Activated effector memory CD4-positive, alpha-beta T cell treated with Interleukin-2 at 50 U/mL for 16 hours (primary cell): ENCODE measurements around the gene MIEN1.
"Not testable (repeated sequence)": the region's sequence is repeated elsewhere in the genome, so short reads cannot be mapped to it uniquely, and the experiment has no call there.

ENCODE experiments used
- DNase-seq: peaks from one replicate; pipeline ENCODE4 v3.0.0-alpha.2; 2020

The MIEN1 gene

DNA sequence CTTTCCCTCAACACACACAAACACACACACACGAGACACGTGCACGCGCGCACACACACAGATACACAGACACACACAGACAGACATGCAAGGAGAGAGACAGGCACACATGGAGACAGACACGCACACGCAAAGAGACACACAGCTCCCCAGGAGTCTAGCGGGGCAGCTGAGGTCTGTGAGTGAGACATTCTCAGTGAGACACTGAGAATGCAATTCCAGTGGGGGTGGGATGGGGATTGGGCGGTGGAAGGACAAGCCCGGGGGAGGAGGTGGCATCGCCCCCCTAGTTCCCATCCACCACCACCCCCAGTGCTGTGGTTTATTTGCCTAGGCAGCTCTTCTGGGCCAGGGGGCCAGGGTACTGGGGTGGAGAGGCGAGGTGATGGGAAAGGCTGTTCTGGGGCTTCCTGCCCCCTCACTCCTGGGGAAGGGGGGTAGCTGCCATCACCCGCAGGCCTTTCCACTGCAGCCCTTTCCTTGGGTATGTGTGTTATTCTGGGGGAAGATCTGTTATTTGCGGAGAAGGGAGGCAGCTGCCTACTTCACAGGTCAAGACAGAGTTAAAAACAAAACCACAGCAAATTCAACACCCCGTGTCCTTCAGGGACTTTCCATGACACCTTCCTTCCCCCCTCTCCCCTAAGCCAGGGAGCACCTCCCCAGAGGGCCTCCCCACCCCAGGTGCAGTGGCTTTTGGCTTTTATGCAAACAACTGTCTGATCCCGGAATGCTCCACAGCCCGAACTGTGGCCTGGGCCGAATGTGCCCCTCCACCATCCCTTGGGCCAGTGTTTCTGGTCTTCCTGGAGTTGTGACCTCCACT is 25.4 kb upstream of the MIEN1 start:
- DNase-seq, result peak; percentile 37

- DNase-seq, result no peak
These were observed 24.7 kb upstream of the MIEN1 start for GRCh38 chr17:39754958-39755553.

GRCh38 chr17:39754161-39754957 is 24.0 kb upstream of the MIEN1 start:
- peak; percentile 98 for DNase-seq

- no peak for DNase-seq
These were observed 23.3 kb upstream of the MIEN1 start for GRCh38 chr17:39753514-39754160.

- no peak for DNase-seq
These were observed 22.0 kb upstream of the MIEN1 start for GRCh38 chr17:39752241-39752881.

- DNase-seq, result no peak
These were observed 21.3 kb upstream of the MIEN1 start for GRCh38 chr17:39751637-39752036.

DNA sequence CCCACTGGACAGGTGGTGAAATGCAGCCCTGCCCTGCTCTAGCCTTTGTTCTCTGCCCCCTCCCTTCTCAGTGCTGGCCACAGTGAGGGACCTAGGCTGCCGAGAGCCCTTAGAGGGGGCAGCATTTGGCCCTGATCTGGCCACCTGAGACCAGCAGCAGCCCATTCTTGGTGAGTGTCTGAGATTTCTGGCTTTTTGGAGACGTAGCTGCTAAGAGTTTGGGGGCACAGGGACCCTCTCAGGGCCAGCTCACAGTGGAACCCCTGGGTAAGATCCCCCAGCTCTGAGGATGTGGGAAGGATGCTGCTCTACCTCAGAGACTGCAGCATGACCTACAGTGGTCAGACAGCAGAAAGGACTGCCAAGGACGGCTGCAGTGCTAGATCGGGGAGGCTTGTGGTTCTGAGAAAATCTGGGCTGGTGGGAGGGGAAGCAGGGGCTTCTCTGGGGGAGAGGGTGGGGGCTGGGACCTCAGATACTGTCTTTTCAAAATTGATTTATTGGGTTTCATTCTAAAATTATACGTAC is 20.7 kb upstream of the MIEN1 start:
- no peak for DNase-seq

- DNase-seq, result no peak
These were observed 20.0 kb upstream of the MIEN1 start for GRCh38 chr17:39750131-39751015.

DNA sequence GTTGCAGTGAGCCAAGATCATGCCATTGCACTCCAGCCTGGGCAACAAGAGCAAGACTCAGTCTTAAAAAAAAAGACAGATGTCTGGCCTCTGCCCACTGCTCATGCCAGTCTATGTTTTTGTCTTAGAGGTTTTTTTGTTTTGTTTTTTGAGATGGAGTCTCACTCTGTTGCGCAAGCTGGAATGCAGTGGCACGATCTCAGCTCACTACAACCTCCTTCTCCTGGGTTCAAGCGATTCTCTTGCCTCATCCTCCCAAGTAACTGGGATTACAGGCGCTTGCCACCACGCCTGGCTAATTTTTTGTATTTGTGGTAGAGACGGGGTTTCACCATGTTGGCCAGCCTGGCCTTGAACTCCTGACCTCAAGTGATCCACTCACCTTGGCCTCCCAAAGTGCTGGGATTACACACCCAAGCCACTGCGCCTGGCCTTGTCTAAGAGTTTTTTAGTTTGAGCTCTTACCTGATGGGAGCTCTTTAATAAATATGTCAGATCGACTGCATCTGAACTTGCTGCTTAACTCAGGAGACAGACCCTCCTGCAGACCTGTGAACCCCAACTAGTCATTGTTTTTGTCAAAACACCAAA is 18.2 kb upstream of the MIEN1 start:
- DNase-seq, result not testable (repeated sequence)

GRCh38 chr17:39747745-39748144 is 17.4 kb upstream of the MIEN1 start:
- DNase-seq, result no peak

GRCh38 chr17:39746145-39746461 is 15.8 kb upstream of the MIEN1 start:
- DNase-seq, result no peak

DNA sequence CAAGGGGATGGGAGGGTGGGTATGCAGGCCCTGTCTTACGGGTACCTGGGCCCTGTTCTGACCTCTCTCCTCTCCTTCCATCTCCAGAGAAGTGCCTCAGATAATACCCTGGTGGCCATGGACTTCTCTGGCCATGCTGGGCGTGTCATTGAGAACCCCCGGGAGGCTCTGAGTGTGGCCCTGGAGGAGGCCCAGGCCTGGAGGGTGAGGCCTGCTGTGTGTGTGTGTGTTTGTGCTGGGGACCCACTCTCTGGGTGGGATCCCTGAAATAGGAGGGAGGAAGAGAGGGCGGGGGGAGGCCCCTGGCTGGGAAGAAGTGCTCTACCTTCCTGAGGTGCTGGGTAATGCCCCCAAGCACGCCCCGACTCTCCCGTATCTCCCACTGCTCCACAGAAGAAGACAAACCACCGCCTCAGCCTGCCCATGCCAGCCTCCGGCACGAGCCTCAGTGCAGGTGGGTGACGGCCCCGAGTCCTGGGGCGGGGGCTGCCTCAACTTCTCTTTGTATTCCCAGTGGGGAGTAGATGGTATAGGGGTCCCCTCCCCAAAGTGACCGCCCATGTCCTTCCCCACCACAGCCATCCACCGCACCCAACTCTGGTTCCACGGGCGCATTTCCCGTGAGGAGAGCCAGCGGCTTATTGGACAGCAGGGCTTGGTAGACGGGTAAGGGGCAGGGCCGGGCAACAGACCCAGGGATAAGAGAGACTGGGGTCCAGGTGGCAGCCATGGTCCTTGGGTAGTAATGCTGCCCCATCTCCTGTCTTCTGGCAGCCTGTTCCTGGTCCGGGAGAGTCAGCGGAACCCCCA is 15.2 kb upstream of the MIEN1 start:
- DNase-seq, result no peak

DNA sequence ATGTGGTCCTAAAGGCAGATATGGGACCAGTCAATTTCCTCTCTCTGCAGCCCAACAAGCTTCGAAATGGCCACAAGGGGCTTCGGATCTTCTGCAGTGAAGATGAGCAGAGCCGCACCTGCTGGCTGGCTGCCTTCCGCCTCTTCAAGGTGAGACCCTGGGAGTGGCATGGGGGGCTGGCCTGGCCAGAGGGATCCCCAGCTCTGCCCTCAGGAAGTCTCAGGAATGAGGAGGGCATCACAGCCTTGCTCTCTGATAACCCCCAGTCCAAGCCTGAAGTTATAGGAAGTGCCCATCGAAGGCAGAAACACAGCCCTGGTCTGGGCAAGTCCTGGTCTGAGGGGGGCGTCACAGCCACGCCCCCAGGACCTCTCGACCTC is 14.5 kb upstream of the MIEN1 start:
- DNase-seq, result no peak

DNA sequence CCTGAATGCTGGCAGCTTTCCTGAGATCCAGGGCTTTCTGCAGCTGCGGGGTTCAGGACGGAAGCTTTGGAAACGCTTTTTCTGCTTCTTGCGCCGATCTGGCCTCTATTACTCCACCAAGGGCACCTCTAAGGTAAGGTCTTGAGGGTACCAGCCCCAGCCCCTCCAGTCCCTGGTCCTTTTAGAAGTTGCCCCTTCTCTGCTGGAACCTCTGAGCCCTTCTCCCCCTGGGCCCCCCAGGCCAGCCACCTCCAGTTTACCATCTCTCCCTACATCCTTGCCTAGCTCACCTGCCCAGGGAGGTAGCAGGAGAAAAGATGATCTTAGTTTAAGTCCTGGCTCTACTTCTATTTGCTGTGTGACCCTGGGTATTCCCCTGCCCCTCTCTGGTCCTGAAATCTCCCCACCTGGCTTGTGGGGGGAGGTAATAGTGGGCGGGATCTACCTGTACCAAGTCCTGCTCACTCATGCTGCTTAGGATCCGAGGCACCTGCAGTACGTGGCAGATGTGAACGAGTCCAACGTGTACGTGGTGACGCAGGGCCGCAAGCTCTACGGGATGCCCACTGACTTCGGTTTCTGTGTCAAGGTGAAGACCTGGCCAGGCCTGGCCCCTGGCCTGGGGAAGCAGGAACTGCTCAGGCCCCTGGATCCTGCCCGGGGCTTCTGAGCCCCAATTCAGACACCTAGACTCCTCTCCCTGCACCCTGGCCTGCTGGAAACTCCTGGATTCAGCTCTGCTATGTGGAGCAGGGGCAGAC is 13.9 kb upstream of the MIEN1 start:
- no peak for DNase-seq

DNA sequence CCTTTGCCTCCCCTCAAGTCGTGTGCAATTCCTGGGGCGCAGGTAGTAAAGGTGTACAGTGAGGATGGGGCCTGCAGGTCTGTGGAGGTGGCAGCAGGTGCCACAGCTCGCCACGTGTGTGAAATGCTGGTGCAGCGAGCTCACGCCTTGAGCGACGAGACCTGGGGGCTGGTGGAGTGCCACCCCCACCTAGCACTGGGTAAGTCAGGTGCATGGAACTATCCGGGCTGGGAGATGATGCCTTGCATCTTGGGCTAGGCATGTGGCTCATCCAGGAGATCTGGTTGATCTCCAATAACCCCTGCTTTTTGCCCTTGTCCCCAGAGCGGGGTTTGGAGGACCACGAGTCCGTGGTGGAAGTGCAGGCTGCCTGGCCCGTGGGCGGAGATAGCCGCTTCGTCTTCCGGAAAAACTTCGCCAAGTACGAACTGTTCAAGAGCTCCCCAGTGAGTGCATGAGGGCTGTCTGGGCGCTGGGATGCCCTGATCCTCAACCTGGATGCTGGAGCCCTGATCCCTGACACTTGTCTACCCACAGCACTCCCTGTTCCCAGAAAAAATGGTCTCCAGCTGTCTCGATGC is 12.6 kb upstream of the MIEN1 start:
- DNase-seq, result no peak

GRCh38 chr17:39742126-39742855 is 12.0 kb upstream of the MIEN1 start:
- no peak for DNase-seq

DNA sequence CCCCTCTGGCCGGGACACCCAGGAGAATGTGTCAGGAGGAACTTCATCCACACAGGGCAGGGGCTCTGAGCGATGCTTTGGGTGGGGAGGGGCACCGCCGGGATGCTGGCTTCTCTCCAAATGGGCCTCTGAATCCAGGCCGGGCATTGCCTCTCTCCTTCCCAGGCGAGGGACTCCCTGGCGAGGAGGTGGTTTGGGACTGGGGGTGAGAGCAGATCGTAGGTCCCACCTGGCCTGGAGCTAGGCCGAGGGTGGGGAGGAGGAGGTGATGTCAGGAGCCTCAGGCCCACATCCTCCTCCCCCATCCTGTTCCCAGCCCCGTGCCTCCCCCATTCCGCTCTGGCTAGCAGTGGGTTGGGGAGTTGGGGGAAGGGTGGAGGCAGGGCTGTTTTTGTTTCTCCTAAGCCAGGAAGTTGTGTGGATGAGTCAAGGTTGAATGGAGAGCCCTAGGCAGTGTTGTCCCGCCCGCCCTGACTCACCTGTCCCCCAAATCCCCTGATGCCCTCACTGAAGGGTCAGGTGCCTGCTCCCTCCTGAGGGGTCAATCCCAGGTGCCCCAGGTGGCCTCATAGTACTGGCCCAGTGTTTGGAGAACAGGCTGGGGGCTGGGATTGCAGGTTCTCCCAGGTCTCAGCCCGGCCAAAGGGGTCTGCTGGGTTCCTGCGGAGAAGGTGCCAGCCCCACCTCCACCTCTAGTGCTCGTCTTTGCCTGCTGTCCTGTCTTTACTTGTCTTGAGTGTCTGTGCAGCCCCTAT is 10.2 kb upstream of the MIEN1 start:
- DNase-seq, result no peak

- DNase-seq, result no peak
These were observed 9.6 kb upstream of the MIEN1 start for GRCh38 chr17:39739885-39740356.
